ENCODE results near the gene HRH1. TPM values are rescaled to one million over a fixed set of nuclear protein-coding genes. Genes with fewer than 3 reads are reported as not detected.

Gene HRH1
- total and polyA plus RNA-seq, 11 donors: 0.40 to 4.3 (median 1.3) TPM

DNA sequence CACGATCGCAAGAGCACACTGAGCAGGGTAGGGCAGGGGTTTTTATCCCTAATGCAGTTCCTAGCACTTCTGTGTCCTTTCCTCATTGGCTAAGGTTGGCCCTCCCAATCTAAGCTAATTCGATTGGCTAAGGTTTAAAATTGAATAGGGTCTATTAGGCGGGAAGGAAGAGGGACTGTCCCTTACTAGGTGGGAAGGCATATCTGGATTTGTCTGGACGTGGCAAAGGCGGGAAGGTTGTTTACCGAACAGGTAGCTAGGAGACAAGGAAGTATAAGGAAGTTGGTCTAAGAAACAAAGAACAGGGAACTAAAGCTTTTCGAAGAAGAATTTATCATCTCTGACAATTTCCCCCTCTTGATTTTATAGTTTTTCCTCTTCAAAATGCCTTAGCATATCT, 93.1 kb downstream of the HRH1 start:
- ATAC-seq (no peak), DNase-seq (no peak)
- no peaks in the 10 kb centered on the region for H3K36me3 ChIP-seq
- peaks cover 0 to 3% (median 0%) of the 10 kb centered on the region in 12 donors for H3K4me1 ChIP-seq
- no peaks in the 10 kb centered on the region for H3K9me3 ChIP-seq
- H3K4me3 ChIP-seq: no peak overlapping the region
- no peak overlapping the region for H3K27ac ChIP-seq
- intact Hi-C loops (cut with DNase I): no loop called here
- whole genome bisulfite sequencing, 4 donors: 79 to 88% (median 81%) methylated on average over 7 to 8 of the region's 8 CpGs
- no peaks in the 10 kb centered on the region for H3K27me3 ChIP-seq
- TF ChIP-seq, protein P1, sequence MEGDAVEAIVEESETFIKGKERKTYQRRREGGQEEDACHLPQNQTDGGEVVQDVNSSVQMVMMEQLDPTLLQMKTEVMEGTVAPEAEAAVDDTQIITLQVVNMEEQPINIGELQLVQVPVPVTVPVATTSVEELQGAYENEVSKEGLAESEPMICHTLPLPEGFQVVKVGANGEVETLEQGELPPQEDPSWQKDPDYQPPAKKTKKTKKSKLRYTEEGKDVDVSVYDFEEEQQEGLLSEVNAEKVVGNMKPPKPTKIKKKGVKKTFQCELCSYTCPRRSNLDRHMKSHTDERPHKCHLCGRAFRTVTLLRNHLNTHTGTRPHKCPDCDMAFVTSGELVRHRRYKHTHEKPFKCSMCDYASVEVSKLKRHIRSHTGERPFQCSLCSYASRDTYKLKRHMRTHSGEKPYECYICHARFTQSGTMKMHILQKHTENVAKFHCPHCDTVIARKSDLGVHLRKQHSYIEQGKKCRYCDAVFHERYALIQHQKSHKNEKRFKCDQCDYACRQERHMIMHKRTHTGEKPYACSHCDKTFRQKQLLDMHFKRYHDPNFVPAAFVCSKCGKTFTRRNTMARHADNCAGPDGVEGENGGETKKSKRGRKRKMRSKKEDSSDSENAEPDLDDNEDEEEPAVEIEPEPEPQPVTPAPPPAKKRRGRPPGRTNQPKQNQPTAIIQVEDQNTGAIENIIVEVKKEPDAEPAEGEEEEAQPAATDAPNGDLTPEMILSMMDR (IDR thresholded peaks at IDR 0.05): no peak
- no peak for TF ChIP-seq POLR2A (IDR thresholded peaks at IDR 0.05)

DNA sequence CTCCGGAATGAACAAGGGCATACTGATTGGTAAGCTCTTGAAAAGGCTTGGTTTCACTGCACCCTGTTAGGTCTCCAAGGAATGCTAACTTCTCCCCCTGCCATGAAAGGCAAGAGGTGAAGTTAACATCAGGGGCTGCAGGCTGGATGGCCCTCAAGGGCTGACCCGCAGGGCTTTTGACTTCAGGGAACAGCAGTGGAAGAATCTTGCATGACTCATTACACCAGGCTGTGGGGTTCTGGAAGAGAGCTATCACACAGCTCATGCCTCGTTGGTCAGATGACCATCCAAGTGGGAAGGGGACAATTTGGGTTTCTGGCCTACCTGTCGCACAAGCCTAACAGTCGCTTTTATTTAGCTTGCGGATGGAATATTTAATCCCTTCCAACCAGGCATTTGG, 94.3 kb downstream of the HRH1 start:
- H3K4me3 ChIP-seq: no peak overlapping the region
- intact Hi-C loops (cut with DNase I): no loop called here
- H3K9me3 ChIP-seq: no peaks in the 10 kb centered on the region
- no peaks in the 10 kb centered on the region for H3K36me3 ChIP-seq
- peaks cover 0 to 3% (median 0%) of the 10 kb centered on the region in 9 donors for H3K27me3 ChIP-seq
- no peak for ATAC-seq
- H3K4me1 ChIP-seq: peaks cover 0 to 3% (median 0%) of the 10 kb centered on the region in 12 donors
- H3K27ac ChIP-seq: no peak overlapping the region
- WGBS, 4 donors: 90 to 96% (median 91%) methylated on average over 5 to 6 of the region's 6 CpGs
- DNase-seq: no peak
- TF ChIP-seq POLR2A (IDR thresholded peaks at IDR 0.05): no peak
- TF ChIP-seq, protein P1 (IDR thresholded peaks at IDR 0.05): no peak

DNA sequence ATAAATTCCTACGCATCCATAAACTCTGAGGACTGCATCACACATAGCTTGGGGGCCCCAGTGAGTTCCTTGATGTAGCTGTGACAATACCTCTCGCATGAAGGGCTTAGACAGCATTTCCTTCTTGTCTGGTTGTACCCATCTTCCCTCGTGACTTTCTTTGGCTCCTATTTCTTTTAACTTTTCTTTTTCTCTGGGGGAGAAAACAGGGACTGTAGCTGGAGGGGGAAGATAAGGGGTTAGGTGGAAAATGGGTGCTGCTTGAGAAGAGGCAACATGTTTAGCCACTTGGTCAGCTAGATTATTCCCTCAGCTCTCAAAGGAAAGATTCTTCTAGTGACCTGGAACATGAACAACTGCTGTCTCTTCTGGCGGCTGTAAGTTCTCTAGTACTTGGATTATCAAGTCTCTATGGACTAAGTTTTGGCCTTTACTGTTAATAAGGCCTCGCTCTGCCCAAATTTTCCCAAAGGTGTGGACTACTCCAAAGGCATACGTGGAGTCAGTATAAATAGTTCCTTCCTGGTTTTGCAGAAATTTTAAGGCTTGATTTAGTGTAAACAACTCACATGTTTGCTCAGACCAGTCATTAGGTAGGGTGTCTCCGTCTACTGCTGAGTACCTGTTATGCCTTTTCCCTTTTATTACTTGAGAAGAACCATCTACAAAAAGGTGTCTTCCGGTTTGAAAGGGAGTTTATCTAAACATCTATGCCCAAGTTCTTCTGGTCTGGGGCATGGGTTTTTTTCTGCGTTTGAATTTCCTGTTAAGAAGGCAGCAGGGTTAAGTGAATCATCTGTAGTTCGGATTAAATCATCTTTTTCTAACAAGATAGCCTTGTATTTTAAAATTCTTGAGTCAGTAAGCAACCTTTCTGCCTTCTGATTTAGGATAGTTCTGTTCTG, 96.9 kb downstream of the HRH1 start:
- peaks cover 0 to 3% (median 0%) of the 10 kb centered on the region in 12 donors for H3K4me1 ChIP-seq
- WGBS, 4 donors: 69 to 82% (median 74%) methylated on average over 10 of the region's 10 CpGs
- peaks cover 0 to 6% (median 0%) of the 10 kb centered on the region in 9 donors for H3K27me3 ChIP-seq
- intact Hi-C loops (cut with DNase I): no loop called here
- H3K4me3 ChIP-seq: no peak overlapping the region
- TF ChIP-seq, protein P1 (IDR thresholded peaks at IDR 0.05): no peak
- TF ChIP-seq POLR2A (IDR thresholded peaks at IDR 0.05): no peak
- DNase-seq (no peak), ATAC-seq (no peak)
- no peaks in the 10 kb centered on the region for H3K9me3 ChIP-seq
- no peaks in the 10 kb centered on the region for H3K36me3 ChIP-seq
- no peak overlapping the region for H3K27ac ChIP-seq

DNA sequence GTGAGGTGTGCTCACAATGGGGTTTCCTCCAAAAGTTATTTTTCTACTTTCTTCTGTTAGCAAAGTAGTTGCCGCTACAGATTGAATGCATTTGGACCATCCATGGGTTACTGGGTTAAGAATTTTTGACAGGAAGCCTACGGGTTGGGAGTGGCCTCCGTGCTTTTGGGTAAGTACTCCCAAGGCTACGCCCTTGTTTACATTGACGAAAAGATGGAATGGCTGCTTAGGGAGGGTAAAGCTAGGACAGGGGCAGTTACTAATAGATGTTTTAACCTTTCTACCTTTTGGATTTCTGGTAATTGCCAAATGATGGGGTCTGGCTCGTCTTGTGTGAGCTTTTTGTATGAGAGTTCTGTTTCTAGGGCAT, 97.5 kb downstream of the HRH1 start:
- no peak overlapping the region for H3K4me3 ChIP-seq
- H3K9me3 ChIP-seq: no peaks in the 10 kb centered on the region
- ATAC-seq (no peak), DNase-seq (no peak)
- H3K27ac ChIP-seq: no peak overlapping the region
- H3K4me1 ChIP-seq: peaks cover 0 to 3% (median 0%) of the 10 kb centered on the region in 12 donors
- peaks cover 0 to 6% (median 0%) of the 10 kb centered on the region in 9 donors for H3K27me3 ChIP-seq
- WGBS, 4 donors: 69 to 78% (median 75%) methylated on average over 6 of the region's 6 CpGs
- H3K36me3 ChIP-seq: no peaks in the 10 kb centered on the region
- TF ChIP-seq, protein P1 (IDR thresholded peaks at IDR 0.05): no peak
- TF ChIP-seq POLR2A (IDR thresholded peaks at IDR 0.05): no peak
- intact Hi-C loops (cut with DNase I): no loop called here

Data from heart left ventricle (tissue), 16 donors.